Astrocyte (in vitro differentiated cells and primary cell): ENCODE measurements around the gene VSIG4.

Experiments
- EZH2 ChIP-seq: IDR thresholded peaks from 2 replicates; pipeline ENCODE4 v1.6.1; 2012; ENCODE audit warnings: mild to moderate bottlenecking, low read length, inconsistent platforms; ENCODE audit not compliant: insufficient read depth
- TF ChIP-seq, protein P1 (sequence below): IDR thresholded peaks from 2 replicates; pipeline ENCODE4 v1.5.1; 2011; ENCODE audit warnings: low read depth, mild to moderate bottlenecking, inconsistent platforms, low read length, moderate library complexity; ENCODE audit not compliant: insufficient read depth

DNA sequence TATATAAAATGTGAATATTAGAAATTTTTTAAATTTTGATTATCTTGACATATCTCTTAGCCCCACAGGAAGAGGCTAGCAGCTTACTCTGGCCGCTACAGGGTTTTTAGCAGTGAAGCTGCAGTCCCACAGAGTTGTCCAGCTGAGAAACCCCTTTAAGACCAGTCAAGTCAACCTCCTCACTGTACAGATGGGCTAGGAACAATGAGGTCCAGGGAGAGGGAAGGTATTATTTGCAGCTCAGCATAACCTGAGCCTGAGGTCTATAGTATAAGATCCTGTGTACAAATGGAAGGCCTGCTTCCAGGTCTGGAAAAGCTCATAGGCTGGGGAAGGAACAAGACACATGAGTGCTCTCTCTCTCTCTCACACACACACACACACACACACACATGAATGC lies 1.8 kb downstream of the VSIG4 start:
- TF ChIP-seq EZH2 = no peak
- TF ChIP-seq, protein P1, sequence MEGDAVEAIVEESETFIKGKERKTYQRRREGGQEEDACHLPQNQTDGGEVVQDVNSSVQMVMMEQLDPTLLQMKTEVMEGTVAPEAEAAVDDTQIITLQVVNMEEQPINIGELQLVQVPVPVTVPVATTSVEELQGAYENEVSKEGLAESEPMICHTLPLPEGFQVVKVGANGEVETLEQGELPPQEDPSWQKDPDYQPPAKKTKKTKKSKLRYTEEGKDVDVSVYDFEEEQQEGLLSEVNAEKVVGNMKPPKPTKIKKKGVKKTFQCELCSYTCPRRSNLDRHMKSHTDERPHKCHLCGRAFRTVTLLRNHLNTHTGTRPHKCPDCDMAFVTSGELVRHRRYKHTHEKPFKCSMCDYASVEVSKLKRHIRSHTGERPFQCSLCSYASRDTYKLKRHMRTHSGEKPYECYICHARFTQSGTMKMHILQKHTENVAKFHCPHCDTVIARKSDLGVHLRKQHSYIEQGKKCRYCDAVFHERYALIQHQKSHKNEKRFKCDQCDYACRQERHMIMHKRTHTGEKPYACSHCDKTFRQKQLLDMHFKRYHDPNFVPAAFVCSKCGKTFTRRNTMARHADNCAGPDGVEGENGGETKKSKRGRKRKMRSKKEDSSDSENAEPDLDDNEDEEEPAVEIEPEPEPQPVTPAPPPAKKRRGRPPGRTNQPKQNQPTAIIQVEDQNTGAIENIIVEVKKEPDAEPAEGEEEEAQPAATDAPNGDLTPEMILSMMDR = no peak
